ENCODE measurements around the gene SHROOM2. TPM values are rescaled to one million over a fixed set of nuclear protein-coding genes. Genes with fewer than 3 reads are reported as not detected.

The SHROOM2 gene
- total RNA-seq, 4 donors from 2014 or later = 7.8 to 13.2 (median 11.2) TPM

DNA sequence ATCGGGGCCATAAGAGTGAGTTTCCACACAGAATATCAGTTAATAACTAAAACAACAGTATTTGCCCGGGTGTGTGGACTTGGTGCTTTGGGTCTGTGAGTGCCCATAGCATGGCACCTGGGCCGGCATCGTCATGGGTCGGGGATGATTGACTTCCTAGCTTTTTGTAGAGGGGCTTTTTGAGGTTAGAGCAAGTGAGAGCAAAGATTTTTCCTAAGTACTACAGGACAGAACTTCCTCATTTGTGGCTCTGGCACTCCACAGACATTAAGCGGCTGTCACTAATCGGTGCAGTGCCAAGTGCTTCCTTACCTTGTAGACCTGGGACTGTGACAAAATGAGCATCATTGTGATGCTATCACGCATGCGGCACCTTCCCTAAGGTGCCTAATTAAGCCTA is 81.0 kb downstream of the SHROOM2 start:
- WGBS, 2 donors = 69 to 70% methylated on average over 2 to 9 of the region's 9 CpGs
- TF ChIP-seq CTCF (IDR thresholded peaks at IDR 0.05) (no peak), POLR2A (IDR thresholded peaks at IDR 0.05) (no peak)
- no peaks in the 10 kb centered on the region for H3K9me3 ChIP-seq
- peaks cover 0 to 18% (median 0%) of the 10 kb centered on the region in 3 donors for H3K4me1 ChIP-seq
- H3K4me3 ChIP-seq = no peak overlapping the region
- no peaks in the 10 kb centered on the region for H3K36me3 ChIP-seq
- peak overlapping the region in 1 of 4 donors; percentile 48 for H3K27ac ChIP-seq
- H3K27me3 ChIP-seq = no peaks in the 10 kb centered on the region
- DNase-seq = no peak
- intact Hi-C loops (cut with DNase I) = no loop called here

- intact Hi-C loops (cut with DNase I) = no loop called here
- H3K4me3 ChIP-seq = no peak overlapping the region
Measured at GRCh38 chrX:9867753-9868152, 81.5 kb downstream of the SHROOM2 start.

DNA sequence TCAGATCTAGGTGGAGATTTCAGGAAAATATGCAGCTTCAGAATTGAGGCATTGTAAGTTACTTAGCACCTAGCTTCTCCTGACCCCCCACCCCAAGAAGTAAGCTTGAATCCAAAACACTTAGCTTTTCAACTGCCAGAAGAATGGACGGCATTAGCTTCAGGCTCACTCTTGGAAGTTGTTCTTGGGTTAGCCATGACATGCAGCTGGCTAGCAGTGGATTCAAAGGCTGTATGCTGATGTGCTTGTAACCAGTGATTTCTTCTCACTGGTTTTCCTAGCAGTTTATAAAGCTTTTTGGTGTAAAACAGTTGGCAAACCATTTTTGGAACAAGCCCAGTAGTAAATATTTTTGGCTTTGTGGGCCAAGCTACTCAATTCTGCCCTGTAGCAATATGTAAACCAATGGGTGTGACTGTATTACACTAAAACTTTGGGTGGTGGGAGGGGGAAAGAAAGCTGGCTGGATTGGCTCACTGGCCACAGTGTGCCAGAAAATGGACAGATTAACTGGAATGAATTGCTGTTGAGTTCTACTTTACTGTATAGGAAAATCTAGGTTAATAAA is 85.6 kb downstream of the SHROOM2 start:
- intact Hi-C loops (cut with DNase I) = no loop called here
- Histone ChIP-seq H3K27me3 (no peaks in the 10 kb centered on the region), H3K4me1 (peaks cover 0 to 21% (median 0%) of the 10 kb centered on the region in 3 donors), H3K36me3 (no peaks in the 10 kb centered on the region), H3K4me3 (no peak overlapping the region), H3K9me3 (no peaks in the 10 kb centered on the region), H3K27ac (no peak overlapping the region)
- no peak for DNase-seq
- 0 to 64% methylated on average over 1 of the region's 1 CpG for WGBS, 2 donors
- TF ChIP-seq CTCF (IDR thresholded peaks at IDR 0.05) = no peak
- TF ChIP-seq POLR2A (IDR thresholded peaks at IDR 0.05) = no peak

More at GRCh38 chrX:9867753-9868152, 81.5 kb downstream of the SHROOM2 start:
- Histone ChIP-seq H3K9me3 (no peaks in the 10 kb centered on the region), H3K27me3 (no peaks in the 10 kb centered on the region), H3K4me1 (peaks cover 0 to 18% (median 0%) of the 10 kb centered on the region in 3 donors), H3K36me3 (no peaks in the 10 kb centered on the region), H3K27ac (no peak overlapping the region)
- no peak for TF ChIP-seq POLR2A (IDR thresholded peaks at IDR 0.05)
- no peak for TF ChIP-seq CTCF (IDR thresholded peaks at IDR 0.05)
- no peak for DNase-seq
- WGBS, 2 donors = 55 to 80% methylated on average over 1 to 4 of the region's 4 CpGs

DNA sequence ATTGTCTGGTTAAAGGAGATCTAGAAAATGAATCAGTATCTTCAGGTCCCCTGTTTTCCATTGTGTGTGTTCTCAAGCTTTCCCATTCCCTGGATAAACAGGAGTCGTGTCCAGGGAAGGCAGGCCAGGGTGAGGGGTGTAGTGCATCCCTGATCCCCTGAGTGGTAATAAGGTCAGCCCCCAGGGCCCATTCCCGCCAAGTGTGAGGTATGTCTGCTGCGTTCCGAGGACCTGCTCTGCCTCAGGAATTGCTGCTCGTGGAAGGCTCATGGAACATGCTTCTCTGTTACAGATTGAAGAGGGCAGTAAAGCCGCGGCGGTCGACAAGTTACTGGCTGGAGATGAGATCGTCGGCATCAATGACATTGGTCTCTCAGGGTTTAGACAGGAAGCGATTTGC is 87.1 kb downstream of the SHROOM2 start:
- H3K9me3 ChIP-seq = no peaks in the 10 kb centered on the region
- TF ChIP-seq POLR2A (IDR thresholded peaks at IDR 0.05) (no peak), CTCF (IDR thresholded peaks at IDR 0.05) (no peak)
- no peaks in the 10 kb centered on the region for H3K36me3 ChIP-seq
- no peaks in the 10 kb centered on the region for H3K27me3 ChIP-seq
- peaks cover 0 to 17% (median 0%) of the 10 kb centered on the region in 3 donors for H3K4me1 ChIP-seq
- H3K27ac ChIP-seq = no peak overlapping the region
- intact Hi-C loops (cut with DNase I) = no loop called here
- DNase-seq = no peak
- WGBS, 2 donors = 94% methylated on average over 10 of the region's 12 CpGs; no CpG with 5 or more reads in 1 of the 2 donors
- no peak overlapping the region for H3K4me3 ChIP-seq

DNA sequence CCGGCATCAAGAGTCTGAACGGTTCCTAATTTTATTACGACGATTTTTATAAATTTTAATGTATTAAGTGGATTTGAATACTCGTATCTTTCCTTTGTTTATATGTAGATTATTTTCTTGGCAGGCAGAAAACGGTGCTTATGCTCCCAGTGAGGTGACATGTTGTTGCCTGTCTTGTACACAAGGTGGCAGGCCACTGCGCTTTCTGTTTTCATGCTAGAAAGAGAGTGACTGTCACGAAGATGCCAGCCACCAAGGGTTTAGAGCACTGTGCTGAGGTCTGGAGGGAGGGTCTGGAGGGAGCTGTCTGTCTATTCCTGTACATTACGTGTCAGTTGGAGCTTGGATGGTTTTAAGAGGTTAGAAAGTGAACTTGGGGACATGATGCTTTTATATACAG is 87.7 kb downstream of the SHROOM2 start:
- Histone ChIP-seq H3K27me3 (no peaks in the 10 kb centered on the region), H3K36me3 (no peaks in the 10 kb centered on the region), H3K4me1 (peaks cover 0 to 17% (median 0%) of the 10 kb centered on the region in 3 donors), H3K27ac (peak overlapping the region in 1 of 4 donors; percentile 36), H3K9me3 (no peaks in the 10 kb centered on the region), H3K4me3 (no peak overlapping the region)
- intact Hi-C loops (cut with DNase I) = no loop called here
- no peak for DNase-seq
- 22 to 49% methylated on average over 8 to 9 of the region's 9 CpGs for WGBS, 2 donors
- no peak for TF ChIP-seq POLR2A (IDR thresholded peaks at IDR 0.05)
- TF ChIP-seq CTCF (IDR thresholded peaks at IDR 0.05) = peak in 5 of 6 experiments; percentile 36 to 65 (median 44)

All from esophagus squamous epithelium (tissue), 5 donors.